ENCODE measurements around the gene CYP4F22.
"Not testable (repeated sequence)": the region's sequence is repeated elsewhere in the genome, so short reads cannot be mapped to it uniquely, and the experiment has no call there.

The CYP4F22 gene

DNA sequence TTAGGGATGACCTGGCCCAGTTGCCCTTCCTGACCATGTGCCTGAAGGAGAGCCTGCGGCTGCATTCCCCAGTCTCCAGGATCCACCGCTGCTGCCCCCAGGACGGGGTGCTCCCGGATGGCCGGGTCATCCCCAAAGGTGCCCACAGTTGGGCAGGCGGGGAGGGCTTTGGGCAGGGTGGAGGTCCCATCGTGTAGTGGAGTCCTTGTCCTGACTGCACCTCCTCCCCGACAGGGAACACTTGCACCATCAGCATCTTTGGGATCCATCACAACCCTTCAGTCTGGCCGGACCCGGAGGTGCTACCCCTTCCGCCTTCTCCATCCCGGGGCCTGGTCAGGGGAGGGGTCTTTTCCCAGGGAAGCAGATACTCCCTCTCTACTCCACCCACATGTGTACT, 75.0 kb downstream of the CYP4F22 start:
- no peak for DNase-seq

DNA sequence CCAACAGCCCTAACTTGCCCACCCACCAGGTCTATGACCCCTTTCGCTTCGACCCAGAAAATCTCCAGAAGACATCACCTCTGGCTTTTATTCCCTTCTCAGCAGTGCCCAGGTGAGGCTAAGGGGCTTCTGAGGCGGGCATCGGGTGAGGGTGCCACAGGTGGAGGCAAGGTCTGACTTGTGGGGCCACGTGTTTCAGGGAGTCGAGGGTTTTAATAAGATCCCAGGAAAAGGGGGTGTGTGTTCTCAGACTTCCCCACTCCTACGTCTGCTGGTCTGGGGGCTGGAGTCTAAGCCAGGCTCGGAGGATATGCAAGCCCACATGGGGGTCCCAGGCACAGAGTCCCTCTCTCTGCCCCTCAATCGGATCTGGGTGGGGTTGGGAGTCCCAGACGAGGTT, 75.8 kb downstream of the CYP4F22 start:
- DNase-seq: no peak

DNA sequence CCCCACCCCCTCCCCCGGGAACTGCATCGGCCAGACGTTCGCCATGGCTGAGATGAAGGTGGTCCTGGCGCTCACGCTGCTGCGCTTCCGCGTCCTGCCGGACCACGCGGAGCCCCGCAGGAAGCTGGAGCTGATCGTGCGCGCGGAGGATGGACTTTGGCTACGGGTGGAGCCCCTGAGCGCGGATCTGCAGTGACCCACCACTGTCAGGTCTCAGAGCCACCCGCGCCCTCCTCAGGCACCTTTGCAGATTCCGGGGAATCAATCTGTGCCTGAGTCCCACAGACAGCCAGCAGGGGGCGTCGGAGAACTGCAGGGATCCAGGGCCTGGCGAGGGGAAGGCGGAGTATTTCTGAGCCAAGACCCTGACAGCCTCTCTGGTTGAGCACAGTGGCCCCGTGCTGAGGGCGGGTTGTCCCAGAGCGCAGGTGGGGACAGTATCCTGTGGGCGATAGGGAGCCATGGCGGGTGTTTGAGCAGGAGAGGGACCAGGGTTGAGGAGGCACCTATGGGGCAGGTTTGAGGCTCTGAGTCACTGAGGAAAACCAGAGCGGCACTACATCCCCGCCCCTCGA, 76.3 kb downstream of the CYP4F22 start:
- peak; percentile 82 for DNase-seq

DNA sequence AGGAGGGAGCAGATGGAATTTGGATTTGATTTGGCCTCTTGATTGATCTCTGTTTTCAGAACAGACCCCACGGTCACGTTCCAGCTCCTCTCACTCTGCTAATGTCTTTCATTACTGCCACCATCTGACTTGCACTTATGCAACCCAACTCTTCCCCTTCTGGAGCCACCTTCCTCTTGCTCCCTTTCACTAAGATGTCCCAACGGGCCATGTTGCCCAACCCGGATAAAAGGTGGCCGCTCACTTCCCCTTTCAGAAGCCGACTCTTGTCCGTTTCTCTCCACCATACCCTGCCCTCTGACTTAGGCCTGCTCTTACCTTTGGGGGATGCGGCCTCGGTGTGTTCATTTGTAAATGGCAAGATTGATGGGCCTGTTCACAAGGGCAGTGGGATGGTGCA, 79.3 kb downstream of the CYP4F22 start:
- no peak for DNase-seq

DNA sequence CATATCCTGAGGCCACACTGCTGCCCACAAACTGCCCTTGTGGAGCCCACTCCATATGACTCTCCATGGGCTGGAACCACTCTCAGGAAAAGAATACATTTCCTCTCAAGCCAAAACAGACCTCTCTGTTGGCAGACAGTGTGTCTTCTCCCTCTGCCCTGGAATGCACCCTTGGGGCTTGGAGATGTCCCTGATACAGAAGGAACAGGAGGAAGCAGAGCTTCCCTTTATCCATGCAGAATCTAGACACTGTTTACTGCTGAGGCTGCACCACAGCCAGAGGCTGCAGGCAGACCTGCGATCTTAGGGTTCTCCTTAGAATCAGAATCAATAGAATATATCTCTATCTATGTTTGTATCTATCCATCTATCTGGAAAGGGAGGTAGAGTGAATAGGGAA, 79.9 kb downstream of the CYP4F22 start:
- DNase-seq: no peak

DNA sequence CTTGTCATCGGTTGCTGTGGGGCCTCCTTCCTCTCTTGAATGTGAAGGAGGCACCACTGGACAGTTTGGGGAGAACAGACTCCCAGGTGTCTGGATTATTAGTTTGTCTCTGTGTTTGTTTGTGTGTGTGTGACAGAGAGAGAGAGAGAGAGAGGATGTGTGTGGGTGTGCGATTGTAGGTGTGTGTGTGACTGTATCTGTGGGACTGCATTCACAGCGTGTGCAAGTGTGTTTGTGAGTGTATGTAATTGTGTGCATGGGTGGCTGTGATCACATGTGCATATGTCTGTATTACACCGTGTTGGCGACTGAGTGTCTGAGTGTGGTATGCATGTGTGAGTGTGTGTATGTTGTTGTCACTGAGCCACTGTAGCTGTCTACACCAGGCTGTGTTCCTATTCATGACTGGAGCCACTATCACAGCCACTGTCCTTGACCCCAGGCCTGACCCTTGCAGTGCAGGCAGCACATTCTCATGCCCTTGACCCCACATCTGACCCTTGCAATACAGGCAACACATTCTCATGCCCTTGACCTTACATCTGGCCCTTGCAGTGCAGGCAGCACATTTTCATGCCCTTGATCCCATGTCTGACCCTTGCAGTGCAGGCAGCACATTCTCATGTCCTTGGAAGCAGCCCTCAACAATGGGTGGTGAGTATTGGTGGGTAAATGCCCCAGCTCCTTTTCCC, 81.6 kb downstream of the CYP4F22 start:
- no peak for DNase-seq

DNA sequence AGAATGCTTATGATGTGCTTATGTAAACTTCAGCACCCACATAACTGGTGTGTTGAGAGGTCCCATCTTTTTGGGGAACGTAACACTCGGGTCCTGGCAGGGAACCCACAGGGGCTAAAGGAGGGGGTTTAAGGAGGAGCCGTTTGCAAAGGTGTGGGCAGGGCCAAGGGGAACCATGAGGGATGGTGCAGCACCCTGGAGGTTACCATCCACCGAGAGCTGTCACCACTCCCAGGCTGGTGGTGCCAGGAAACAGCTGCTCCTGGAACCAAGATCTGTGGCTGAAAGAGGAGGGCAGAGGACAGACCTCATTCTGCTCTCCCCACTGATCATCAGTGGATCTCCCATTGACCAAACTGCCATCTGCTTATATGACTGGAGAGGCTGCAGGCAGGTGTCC, 83.5 kb downstream of the CYP4F22 start:
- no peak for DNase-seq

DNA sequence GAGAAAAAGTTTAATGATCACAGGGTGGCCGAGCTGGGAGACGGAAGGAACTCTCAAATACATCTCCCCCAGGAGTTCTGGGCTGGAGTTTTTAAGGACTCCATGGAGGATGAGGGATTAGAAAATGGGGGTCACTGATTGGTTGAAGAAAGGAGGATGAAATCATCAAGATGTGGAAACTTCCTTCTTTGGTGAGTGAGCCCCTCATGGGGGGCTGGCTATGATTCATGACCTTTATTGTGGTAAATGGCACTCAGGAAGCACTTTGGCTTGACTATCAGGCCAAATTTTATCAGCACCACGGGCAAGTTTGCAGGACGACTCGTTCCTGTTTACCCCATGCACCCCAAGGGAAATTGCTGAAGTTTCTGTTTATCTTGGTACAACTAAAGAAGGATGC, 84.2 kb downstream of the CYP4F22 start:
- DNase-seq: not testable (repeated sequence)

DNA sequence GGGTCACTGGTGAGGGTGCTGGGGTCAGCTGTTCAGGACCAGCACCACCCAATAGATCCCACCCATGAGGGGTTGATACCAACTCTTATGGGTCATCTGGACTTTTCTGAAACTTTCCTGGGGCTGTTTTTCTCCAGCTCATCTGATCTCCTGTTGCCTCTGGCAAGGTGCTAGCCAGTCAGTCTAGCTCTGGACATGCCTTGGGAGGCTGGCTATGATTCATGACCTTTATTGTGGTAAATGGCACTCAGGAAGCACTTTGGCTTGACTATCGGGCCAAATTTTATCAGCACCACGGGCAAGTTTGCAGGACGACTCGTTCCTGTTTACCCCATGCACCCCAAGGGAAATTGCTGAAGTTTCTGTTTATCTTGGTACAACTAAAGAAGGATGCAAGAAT, 85.4 kb downstream of the CYP4F22 start:
- not testable (repeated sequence) for DNase-seq

DNA sequence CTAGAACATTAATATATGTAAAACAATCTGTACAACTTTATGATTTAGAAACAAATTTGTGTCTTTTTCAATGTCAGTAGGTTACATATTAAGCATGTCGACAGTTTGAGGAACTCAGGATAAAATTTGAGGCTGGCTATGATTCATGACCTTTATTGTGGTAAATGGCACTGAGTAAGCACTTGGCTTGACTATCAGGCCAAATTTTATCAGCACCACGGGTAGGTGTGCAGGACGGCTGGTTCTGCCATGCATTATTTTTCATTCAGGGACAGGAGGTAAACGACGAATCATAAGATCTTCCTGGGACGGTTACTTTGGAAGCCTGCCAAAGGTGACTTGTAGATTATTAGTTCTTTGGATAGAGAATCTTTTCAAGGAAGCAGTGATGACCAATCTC, 86.7 kb downstream of the CYP4F22 start:
- DNase-seq: no peak

Data from stimulated activated CD4-positive, alpha-beta T cell treated with anti-CD3 and anti-CD28 coated beads, Interleukin-1b, Interleukin-23, amount 100 ng/mL, for 48 hours (primary cell).